Right hindlimb (tissue), 1 donor: ENCODE results near the gene TRH.
"Not testable (repeated sequence)": the region's sequence is repeated elsewhere in the genome, so short reads cannot be mapped to it uniquely, and the experiment has no call there.

Experiments used
- DNase-seq: peaks from one replicate; pipeline ENCODE4 v3.0.0-alpha.2; 2018

Gene TRH

GRCh38 chr3:130013246-130013645 is 38.7 kb downstream of the TRH start:
- DNase-seq, result not testable (repeated sequence)

- no peak for DNase-seq
Observed at GRCh38 chr3:130014526-130014925, 40.0 kb downstream of the TRH start.

GRCh38 chr3:130017661-130018060 is 43.1 kb downstream of the TRH start:
- DNase-seq, result not testable (repeated sequence)

DNA sequence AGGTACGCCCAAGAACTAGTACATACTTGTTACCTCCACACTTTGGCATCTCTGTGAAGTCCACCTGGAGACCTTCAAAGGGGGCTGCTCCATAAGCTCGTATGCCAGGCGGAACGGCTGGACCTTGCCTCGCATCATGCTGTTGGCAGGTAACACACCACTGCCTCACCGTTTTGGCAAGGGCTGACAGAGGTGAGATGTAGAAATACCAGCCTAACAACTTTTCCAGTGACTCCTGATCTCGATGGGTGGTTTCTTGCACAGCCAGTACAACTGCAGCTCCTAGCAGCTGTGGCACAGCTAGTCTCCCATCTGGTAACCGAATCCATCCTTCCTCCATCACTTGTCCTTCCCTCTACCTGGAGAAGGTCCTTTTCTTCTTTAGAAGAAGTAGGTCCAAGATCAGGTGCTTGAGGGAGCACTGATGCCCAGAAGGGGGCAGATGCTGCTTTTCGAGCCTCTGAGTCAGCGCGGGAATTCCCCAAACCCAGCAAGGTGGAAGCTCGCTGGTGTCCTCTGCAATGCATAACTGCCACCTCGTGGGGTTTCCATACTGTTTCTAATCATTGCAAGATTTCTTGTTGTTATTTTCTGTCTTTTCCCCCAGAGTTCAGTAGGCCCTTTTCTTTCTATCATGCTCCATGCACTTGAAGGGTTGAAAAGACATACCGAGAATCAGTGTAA is 51.8 kb downstream of the TRH start:
- not testable (repeated sequence) for DNase-seq

DNA sequence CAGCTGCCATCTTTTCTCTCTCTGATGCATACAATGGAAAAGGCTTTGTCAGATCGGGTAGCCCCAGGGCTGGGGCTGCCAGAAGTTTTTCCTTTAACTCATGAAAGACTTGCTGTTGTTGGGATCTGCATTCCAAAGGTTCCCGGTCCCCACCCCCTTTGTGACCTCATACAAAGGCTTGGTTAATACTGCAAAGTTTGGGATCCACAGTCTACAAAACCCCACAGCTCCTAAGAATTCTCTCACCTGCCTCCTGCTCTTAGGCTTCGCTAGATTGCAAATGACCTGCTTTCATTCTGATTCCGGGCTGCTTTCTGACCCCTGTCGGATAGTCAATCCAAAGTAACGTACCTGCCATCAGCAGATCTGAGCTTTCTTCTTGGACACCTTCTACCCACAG is 52.9 kb downstream of the TRH start:
- DNase-seq, result not testable (repeated sequence)
